ACHN (cell line): Measurements from ENCODE around the gene RIPOR3.
"Not testable (repeated sequence)": the region's sequence is repeated elsewhere in the genome, so short reads cannot be mapped to it uniquely, and the experiment has no call there.

Experiments used
- DNase-seq: peaks from one replicate; pipeline ENCODE4 v3.0.0-alpha.2; 2015
- in situ Hi-C: cut with HindIII; loops from 2 replicates; pipeline ENCODE4 v1.10.0; 2017; ENCODE audit warnings: low sequenced_read_pairs, low pct_ligation_motif_present, low pct_unique_long_range_greater_than_20kb

The RIPOR3 gene

GRCh38 chr20:50559856-50560638 lies 131.3 kb downstream of the RIPOR3 start:
- no peak for DNase-seq
- in situ Hi-C loops: no loop called here

DNA sequence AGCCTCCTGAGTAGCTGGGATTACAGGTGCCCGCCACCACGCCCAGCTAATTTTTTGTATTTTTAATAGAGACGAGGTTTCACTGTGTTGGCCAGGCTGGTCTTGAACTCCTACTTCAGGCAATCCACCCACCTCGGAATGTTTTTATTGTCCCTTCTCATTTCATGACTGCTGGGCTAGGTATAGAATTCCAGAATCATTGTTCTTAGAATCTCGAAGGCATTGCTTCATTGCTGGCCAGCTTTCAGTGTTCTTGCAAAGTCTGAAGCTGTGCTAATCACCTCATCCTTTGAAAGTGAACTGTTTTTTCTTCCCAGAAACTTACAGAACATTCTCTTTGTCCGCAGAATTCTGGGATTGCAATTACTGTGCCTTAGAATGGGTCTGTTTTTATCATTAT lies 132.2 kb downstream of the RIPOR3 start:
- no peak for DNase-seq
- in situ Hi-C loops: no loop called here

GRCh38 chr20:50558483-50558925 lies 132.8 kb downstream of the RIPOR3 start:
- in situ Hi-C loops: no loop called here
- DNase-seq: peak; percentile 89

DNA sequence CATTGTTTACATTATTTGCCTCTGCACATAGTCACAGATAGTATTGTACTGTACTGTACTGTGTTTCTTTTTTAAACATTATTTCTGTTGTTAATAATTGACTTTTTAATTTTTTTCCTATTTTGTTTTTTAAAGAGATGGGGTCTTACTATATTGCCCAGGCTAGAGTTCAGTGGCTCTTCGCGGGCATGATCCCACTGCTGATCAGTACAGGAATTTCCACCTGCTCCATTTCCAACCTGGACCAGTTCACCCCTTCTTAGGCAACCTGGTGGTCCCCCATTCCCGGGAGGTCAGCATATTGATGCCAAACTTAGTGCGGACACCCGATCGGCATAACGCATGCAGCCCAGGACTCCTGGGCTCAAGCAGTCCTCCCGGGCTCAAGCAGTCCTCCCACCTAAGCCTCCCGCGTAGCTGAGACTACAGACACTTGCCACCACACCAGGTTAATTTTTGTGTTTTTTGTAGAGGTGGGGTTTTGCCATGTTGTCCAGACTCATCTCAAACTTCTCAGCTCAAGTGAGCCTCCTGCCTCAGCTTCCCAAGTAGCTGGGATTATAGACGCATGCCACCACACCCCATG lies 133.7 kb downstream of the RIPOR3 start:
- no peak for DNase-seq
- in situ Hi-C loops: no loop called here

- in situ Hi-C loops: no loop called here
- no peak for DNase-seq
Measured at GRCh38 chr20:50555662-50556061, 135.7 kb downstream of the RIPOR3 start.

DNA sequence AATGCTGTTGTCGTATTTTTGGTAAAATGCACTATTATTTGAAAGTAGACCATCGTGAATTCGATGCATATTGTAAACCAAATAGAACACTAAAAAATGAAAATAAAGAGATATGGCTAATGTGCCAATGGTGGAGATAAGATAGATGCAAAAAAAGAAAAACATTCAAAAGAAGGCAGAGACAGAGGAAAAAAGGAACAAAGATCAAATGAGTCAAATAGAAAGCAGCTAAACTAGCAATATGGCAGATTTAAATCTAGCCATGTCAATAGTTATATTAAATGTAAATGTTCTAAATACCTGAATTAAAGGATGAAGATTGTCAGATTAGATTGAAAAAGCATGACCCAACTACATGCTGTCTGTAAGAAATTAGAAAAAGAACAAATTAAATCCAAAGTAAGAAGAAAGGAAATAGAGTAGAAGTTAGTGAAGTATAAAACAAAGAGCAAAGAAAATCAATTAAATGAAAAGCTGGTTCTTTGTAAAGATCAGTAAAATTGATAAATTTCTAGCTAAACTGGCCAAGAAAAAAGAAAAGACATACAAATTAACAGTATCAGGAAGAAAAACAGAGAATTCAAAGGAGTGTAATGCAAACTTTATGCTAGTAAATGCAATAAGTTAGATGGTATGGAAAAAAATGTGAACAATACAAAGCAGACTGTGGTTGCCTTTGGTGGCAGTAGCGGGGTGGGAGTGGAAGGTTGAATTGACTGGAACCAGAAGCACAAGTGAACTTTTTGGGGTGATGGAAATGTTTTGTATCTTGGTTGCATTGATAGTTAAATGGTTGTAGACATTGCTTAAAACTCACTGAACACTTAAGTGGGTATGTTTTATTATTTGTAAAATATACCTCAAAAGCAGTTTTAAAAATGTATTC lies 136.4 kb downstream of the RIPOR3 start:
- in situ Hi-C loops: no loop called here

DNA sequence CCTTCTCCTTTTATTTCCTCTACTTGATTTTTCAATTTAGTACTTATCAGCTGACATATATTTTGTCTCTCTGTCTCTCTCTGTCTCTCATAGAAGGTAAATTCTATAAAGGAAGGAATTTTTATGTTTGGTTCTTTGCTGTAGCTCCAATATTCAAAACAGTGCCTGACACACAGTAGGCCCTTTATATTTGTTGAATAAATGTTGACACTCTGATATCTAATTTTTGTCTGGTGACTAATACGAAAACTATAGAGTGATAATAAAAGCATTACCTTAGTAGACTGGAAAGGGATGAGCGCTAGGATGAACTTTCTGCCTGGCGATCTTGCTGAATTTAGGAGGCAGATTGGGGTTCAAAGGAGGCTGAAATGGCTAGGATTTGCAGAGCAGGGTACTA lies 138.4 kb downstream of the RIPOR3 start:
- in situ Hi-C loops: no loop called here
- DNase-seq: no peak

More for the DNA sequence above, 136.4 kb downstream of the RIPOR3 start:
- no peak for DNase-seq

DNA sequence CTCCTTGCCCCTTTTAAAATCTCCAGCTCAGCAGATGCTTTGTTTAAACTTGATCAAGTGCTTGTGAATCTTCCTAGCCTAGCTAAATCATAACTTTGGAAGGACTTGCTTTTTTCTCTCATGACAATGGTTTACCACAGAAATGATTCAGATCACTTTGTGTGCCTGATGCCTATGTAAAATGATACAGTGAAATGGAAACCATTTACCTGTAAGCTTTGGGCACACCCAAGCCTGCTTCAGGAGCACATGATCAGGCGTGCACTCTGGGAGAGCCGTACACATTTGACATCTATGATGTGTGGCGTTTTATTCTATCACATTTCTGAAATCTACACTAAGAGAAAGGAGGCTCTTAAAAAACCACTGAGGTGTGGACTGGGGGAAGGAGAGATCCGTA lies 140.1 kb downstream of the RIPOR3 start:
- in situ Hi-C loops: no loop called here

GRCh38 chr20:50550531-50550930 lies 140.8 kb downstream of the RIPOR3 start:
- in situ Hi-C loops: no loop called here
- DNase-seq: peak; percentile 18

More for the DNA sequence above, 140.1 kb downstream of the RIPOR3 start:
- DNase-seq: peak; percentile 22

- no peak for DNase-seq
- in situ Hi-C loops: no loop called here
Measured at GRCh38 chr20:50548396-50548795, 142.9 kb downstream of the RIPOR3 start.

DNA sequence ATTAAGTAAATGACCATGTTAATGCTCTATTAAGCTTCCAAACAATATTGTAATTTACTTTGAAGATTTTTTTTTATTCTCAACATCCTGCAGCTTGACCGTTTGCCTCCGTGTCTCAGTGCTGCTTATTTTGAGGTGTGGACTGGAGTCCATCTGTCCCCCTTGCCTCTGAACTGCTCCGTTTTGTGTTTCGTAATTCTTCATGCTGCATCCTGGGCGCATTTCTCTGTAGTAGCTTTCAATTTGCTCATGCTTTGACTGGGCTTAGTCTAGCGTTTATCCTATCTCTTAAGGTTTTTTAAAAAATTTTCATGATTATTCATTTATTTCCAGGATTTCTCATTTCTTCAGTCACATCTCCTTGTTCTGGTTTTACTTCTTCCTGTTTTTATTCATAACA lies 143.4 kb downstream of the RIPOR3 start:
- DNase-seq: no peak
- in situ Hi-C loops: no loop called here

- no peak for DNase-seq
- in situ Hi-C loops: no loop called here
Measured at GRCh38 chr20:50546729-50547314, 144.5 kb downstream of the RIPOR3 start.

DNA sequence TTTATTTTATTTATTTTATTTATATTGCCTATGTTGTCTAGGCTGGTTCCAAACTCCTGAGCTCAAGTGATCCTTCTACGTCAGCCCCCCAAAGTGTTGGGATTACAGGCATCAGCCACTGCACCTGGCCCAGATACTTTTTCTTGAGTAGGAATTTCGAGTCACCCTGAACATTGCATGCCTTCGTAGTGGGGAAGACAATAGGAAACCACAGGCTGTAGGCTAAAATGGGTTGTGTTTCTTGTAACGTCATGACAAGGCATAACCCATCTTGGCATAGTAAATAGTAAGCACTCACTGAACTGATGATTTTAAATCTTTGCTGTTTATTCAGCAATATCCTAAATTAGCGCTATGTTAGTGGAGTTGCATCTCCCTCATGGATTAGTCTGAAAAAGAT lies 146.2 kb downstream of the RIPOR3 start:
- in situ Hi-C loops: no loop called here
- DNase-seq: no peak

DNA sequence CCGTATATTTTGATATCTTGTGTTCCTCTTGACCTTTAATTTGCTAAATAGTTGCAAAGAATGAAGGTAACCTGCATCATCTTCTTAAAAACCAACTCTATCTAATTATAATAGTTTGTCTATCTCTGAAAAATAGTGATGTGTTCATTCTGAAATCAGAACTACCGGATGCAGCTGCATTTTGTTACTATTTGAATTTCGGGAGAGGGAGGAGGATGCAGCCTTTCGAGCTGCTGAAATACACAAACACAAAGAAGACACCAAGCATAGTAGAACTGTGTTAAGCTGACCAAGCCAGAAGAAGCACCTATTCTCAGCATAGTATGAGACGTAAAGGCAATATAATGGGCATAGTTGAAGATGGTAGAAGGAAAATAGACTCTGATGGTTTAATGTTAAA lies 148.0 kb downstream of the RIPOR3 start:
- in situ Hi-C loops: no loop called here
- DNase-seq: no peak

GRCh38 chr20:50541606-50542041 lies 149.7 kb downstream of the RIPOR3 start:
- DNase-seq: no peak
- in situ Hi-C loops: no loop called here

DNA sequence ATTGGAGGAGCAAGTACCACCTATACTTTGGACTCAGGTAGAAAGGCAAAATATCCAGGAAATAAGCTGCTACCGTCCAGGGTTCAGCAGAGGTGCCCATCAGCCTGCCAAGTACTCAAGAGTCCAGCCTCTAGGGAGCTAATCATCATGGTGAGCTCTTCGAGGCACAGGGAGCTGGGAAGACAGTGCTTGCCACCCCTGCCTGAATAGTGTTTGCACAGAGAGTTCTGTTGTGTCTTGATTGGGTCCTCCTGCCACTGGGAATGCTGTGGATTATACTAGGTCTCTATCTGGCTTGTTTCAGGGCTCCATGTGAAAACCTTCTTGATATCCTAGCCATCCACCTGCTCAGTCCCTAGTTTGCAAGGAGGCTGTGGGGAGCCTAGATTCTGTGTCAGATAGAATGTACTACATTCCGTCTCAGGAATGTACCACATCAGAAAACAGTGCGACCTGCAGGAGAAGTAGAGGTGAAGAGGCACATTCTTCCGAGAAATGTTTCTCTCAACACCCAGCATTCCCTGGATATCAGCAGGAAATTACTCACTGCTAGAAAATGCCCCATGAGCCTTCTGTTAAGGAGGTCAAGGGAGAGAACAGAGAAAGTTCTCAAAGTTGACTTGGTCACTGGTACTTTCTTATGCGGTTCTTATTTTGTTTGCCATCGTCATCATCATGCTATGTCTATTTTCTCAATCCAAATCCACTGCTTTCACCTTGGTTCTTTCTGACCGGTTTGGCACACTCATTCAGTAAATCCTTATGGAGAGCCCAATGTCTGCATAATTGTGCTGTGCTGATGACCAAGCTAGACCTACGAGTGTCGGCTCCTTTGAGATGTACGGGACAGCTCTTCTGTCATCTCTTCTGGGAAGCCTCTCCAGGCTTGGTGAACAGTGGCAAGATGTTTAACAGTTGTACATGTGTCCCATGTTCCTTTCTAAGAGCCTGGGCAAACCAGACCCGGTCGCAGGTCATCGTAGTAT lies 150.4 kb downstream of the RIPOR3 start:
- in situ Hi-C loops: no loop called here

GRCh38 chr20:50539798-50540197 lies 151.5 kb downstream of the RIPOR3 start:
- in situ Hi-C loops, DNase-seq: not testable (repeated sequence)

More for the DNA sequence above, 150.4 kb downstream of the RIPOR3 start:
- peak; percentile 96 for DNase-seq

GRCh38 chr20:50538276-50538675 lies 153.1 kb downstream of the RIPOR3 start:
- no peak for DNase-seq
- in situ Hi-C loops: no loop called here
